Measurements from ENCODE around the gene PIN4.
A peak's percentile ranks its signal among the peaks of the same experiment; 100 is the strongest.
"Not testable (repeated sequence)": the region's sequence is repeated elsewhere in the genome, so short reads cannot be mapped to it uniquely, and the experiment has no call there.

The PIN4 gene

GRCh38 chrX:72202792-72203401 is 21.3 kb downstream of the PIN4 start:
- no peak for DNase-seq

DNA sequence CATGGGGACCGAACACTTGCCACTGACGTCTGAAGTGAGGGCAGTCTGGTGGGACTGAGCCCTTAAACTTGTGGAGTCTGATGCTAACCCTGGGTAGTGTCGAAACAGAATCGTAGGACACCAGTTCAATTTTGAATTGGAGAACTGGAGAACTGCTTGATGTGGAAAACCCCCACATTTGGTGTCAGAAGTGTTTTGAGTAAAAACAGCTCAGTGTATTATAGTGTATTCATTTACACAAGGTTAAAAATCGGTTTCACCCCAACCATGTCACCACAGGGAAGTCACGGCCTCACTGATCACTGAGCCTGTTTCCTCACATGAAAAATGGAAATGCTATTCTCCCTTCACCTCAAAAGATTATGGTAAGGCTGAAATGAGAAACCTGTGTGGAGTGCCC is 21.9 kb downstream of the PIN4 start:
- no peak for DNase-seq

- DNase-seq = no peak
Observed at GRCh38 chrX:72205706-72206105, 24.1 kb downstream of the PIN4 start.

DNA sequence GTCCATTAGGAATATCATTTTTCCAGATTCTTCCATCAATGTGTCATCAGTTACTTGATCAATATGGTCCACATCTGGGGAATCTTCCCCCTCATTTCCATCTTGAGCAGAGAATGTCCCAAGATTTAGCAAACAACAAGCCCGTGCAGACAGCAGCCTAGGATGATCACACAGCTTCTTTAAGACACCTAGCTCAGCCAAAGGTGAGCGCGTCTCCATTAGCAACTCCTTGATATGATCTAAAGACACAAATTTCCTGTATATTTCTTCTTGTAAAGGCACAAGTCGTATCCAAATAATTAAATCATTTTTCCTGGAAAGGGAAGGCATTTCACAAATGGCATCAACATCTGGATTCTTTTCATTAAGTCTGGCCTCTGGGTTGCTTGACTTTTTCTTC is 25.8 kb downstream of the PIN4 start:
- peak; percentile 16 for DNase-seq

GRCh38 chrX:72208126-72208800 is 26.7 kb downstream of the PIN4 start:
- DNase-seq = peak; percentile 27

DNA sequence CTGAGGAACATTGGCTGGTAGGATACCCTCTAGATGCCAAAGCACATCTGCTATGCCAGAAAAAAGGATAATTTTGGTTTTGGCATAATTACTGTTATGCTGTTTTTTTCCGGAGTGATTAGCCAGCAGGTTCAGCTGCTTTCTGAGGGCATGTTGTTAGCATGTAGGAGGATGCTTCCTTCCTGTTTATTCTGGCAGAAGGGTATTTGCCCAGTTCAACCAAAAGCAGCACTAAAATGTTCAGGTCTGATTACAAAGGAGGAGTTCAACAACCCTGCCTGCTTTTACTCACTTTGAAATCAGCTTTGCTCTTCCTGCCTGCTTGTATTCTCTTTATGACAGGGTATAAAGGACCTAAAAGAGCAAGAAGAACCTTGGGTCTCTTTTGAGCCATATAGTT is 35.4 kb downstream of the PIN4 start:
- no peak for DNase-seq

GRCh38 chrX:72220375-72220774 is 38.8 kb downstream of the PIN4 start:
- DNase-seq = not testable (repeated sequence)

DNA sequence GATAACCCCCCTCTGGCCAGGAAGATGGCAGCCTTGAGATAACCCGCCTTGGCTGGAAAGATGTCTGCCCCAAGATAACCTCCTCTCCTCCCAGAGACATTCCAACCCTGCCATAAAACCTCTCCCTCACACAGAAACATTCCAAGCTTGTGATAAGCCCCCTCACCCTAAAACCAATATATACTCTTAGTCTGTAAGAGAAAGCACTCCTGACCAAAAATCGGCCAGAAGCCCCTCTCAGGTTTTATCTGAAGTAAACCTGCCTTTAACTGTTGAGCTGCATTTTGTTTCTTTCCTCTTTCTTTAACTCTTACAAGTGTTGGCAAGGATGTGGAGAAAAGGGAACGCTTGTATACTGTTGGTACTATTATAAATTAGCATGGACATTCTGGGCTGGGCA is 48.7 kb downstream of the PIN4 start:
- DNase-seq = no peak

GRCh38 chrX:72236841-72237240 is 55.3 kb downstream of the PIN4 start:
- no peak for DNase-seq

GRCh38 chrX:72238183-72238582 is 56.6 kb downstream of the PIN4 start:
- no peak for DNase-seq

- DNase-seq = peak; percentile 93
Observed at GRCh38 chrX:72238721-72239475, 57.3 kb downstream of the PIN4 start, which contains the start of gene ERCC6L. Gene ERCC6L, minus strand, starts transcription at chrX:72239027. Its CDS starts 116 bp downstream, at chrX:72238911.

- no peak for DNase-seq
Observed at GRCh38 chrX:72240976-72241375, 59.4 kb downstream of the PIN4 start.

- no peak for DNase-seq
Observed at GRCh38 chrX:72243472-72243871, 61.9 kb downstream of the PIN4 start.

- DNase-seq = peak; percentile 41
Observed at GRCh38 chrX:72245461-72246089, 64.0 kb downstream of the PIN4 start.

DNA sequence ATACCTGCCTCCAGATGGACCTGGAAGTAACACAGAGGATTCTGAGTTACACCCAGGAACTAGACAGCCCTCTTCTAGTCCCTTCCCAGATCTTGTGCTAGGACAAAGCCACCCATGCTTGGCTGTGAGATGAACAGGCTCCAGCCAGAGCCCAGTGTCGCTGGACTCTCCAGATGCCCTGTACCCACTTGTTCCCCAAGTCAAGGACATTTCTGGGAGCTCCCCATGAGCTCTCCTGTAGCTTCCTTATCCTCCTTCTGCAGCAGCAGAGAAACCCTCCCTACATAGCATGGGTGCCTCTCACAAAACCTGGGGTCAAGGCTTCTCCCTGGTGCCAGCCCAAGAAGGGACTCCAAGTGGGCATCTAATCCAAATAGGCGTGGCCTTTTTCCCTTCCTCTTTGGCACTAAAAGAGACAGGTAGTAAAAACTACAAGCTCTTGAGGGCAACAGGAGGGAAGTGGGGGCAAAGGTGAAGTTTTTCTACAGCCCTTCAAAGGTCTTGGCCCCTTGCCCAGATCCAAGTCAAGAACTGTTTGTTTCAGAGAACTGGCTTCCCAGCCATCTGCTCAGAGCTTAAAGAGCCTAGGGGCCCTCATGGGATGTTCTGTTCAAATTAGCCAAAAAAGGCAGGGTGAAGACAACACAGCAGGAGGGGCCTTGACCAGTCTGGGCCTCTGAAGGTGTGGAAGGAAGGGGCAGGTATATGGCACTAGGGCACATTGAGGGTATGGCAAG is 65.8 kb downstream of the PIN4 start:
- no peak for DNase-seq

Measured in right hindlimb (tissue), 1 donor.